Left cardiac atrium (tissue), 4 donors: ENCODE measurements around the gene SLC22A5. TPM values are rescaled to one million over a fixed set of nuclear protein-coding genes. Genes with fewer than 3 reads are reported as not detected.

Experiments
- ATAC-seq, 2 donors: fragments of 200-7000 bp; cut with Tn5 transposase; one replicate each; pipeline ENCODE4 v1.9.1; 2020; ENCODE audit warnings: mild to moderate bottlenecking in 2 of 2, moderate library complexity in 2 of 2
- DNase-seq: peaks from one replicate; pipeline ENCODE4 v3.0.0-alpha.2; 2020
- intact Hi-C, 2 donors: fragments of 100-400 bp; cut with DNase I; formaldehyde crosslinking; loops; one replicate each; pipeline versions ENCODE4 v1.14.1 to v1.15.1; 2022 to 2023
- total RNA-seq, 2 donors: library from RNA; stranded (reverse); fragmentation: NEBNext Ultra II Directional; extraction: Animal tissue kit (Norgen Biotek cat#: 25700); gene quantifications; one replicate each; pipeline ENCODE4 v1.2.1, GENCODE V29; 2021
- donor health status: DM: no; HTN: yes; CAD: no.
- donor health status: DM: no; HTN: yes; CAD: no; lungs with severe emphysema.
- donor health status: DM: yes; HTN: yes; CAD: no.
- donor health status: Dilated cardiomyopathy.

The SLC22A5 gene
- total RNA-seq, 2 donors from 2014 or later: 7.9 to 15.3 TPM

GRCh38 chr5:132363431-132364112, 5.9 kb upstream of the SLC22A5 start:
- intact Hi-C loops: loop anchor here in 1 of 2 donors (2.0 to 10.0 kb wide), 2 partner anchors 69 to 179 kb away; partner anchors contain the start of gene SLC22A4
- ATAC-seq (peak; percentile 77 to 90), DNase-seq (peak; percentile 59)

GRCh38 chr5:132364319-132364718, 5.2 kb upstream of the SLC22A5 start:
- no peak for DNase-seq
- intact Hi-C loops: loop anchor here in 1 of 2 donors (10.0 kb wide), 1 partner anchor 180 kb away; no protein-coding TSS in a partner anchor
- peak; percentile 87 for ATAC-seq

- intact Hi-C loops: loop anchor here in 1 of 2 donors (10.0 kb wide), 1 partner anchor 180 kb away; no protein-coding TSS in a partner anchor
Measured at GRCh38 chr5:132365213-132365612, 4.3 kb upstream of the SLC22A5 start.

GRCh38 chr5:132368186-132368585, 1.3 kb upstream of the SLC22A5 start:
- intact Hi-C loops: loop anchor here in 1 of 2 donors (10.0 kb wide), 1 partner anchor 183 kb away; no protein-coding TSS in a partner anchor
- DNase-seq (no peak), ATAC-seq (no peak)

More at GRCh38 chr5:132365213-132365612, 4.3 kb upstream of the SLC22A5 start:
- ATAC-seq (peak in 1 of 2 donors; percentile 52), DNase-seq (no peak)

- DNase-seq: no peak
- intact Hi-C loops: loop anchor here in 1 of 2 donors (10.0 kb wide), 1 partner anchor 184 kb away; no protein-coding TSS in a partner anchor
- ATAC-seq: no peak
Measured at GRCh38 chr5:132369007-132369473, 470 bp upstream of the SLC22A5 start.

- peak; percentile 34 for DNase-seq
- intact Hi-C loops: loop anchor here in 1 of 2 donors (10.0 kb wide), 2 partner anchors 76 to 454 kb away; partner anchors contain the start of gene SLC22A4
- ATAC-seq: peak; percentile 2 to 19
Measured at GRCh38 chr5:132370181-132370970, 866 bp downstream of the SLC22A5 start.

GRCh38 chr5:132370971-132371602, 1.6 kb downstream of the SLC22A5 start:
- ATAC-seq: peak in 1 of 2 donors; percentile 21
- peak; percentile 48 for DNase-seq
- intact Hi-C loops: loop anchor here in 1 of 2 donors (10.0 kb wide), 2 partner anchors 76 to 454 kb away; partner anchors contain the start of gene SLC22A4

GRCh38 chr5:132371603-132371994, 2.1 kb downstream of the SLC22A5 start:
- peak; percentile 25 for DNase-seq
- intact Hi-C loops: loop anchor here in 1 of 2 donors (10.0 kb wide), 2 partner anchors 77 to 453 kb away; partner anchors contain the start of gene SLC22A4
- no peak for ATAC-seq

- intact Hi-C loops: loop anchor here in 1 of 2 donors (10.0 kb wide), 2 partner anchors 77 to 453 kb away; partner anchors contain the start of gene SLC22A4
- ATAC-seq (no peak), DNase-seq (no peak)
Measured at GRCh38 chr5:132372127-132372526, 2.6 kb downstream of the SLC22A5 start.

GRCh38 chr5:132372542-132372941, 3.0 kb downstream of the SLC22A5 start:
- DNase-seq (no peak), ATAC-seq (no peak)
- intact Hi-C loops: loop anchor here in 1 of 2 donors (10.0 kb wide), 2 partner anchors 78 to 452 kb away; partner anchors contain the start of gene SLC22A4

- intact Hi-C loops: loop anchor here in 1 of 2 donors (10.0 kb wide), 2 partner anchors 81 to 449 kb away; partner anchors contain the start of gene SLC22A4
- DNase-seq (no peak), ATAC-seq (no peak)
Measured at GRCh38 chr5:132375957-132376356, 6.4 kb downstream of the SLC22A5 start.

GRCh38 chr5:132376694-132377641, 7.5 kb downstream of the SLC22A5 start:
- intact Hi-C loops: loop anchor here in 1 of 2 donors (10.0 kb wide), 2 partner anchors 82 to 448 kb away; partner anchors contain the start of gene SLC22A4
- peak in 1 of 2 donors; percentile 11 for ATAC-seq
- DNase-seq: no peak

GRCh38 chr5:132377738-132378137, 8.2 kb downstream of the SLC22A5 start:
- ATAC-seq: no peak
- intact Hi-C loops: loop anchor here in 1 of 2 donors (10.0 kb wide), 2 partner anchors 83 to 447 kb away; partner anchors contain the start of gene SLC22A4

GRCh38 chr5:132378580-132378979, 9.1 kb downstream of the SLC22A5 start:
- intact Hi-C loops: loop anchor here in 1 of 2 donors (10.0 kb wide), 2 partner anchors 84 to 446 kb away; partner anchors contain the start of gene SLC22A4

More at GRCh38 chr5:132377738-132378137, 8.2 kb downstream of the SLC22A5 start:
- no peak for DNase-seq

GRCh38 chr5:132380047-132380446, 10.5 kb downstream of the SLC22A5 start:
- intact Hi-C loops: loop anchor here in 1 of 2 donors (5.0 kb wide), 1 partner anchor 442 kb away; no protein-coding TSS in a partner anchor
- no peak for ATAC-seq
- DNase-seq: no peak

More at GRCh38 chr5:132378580-132378979, 9.1 kb downstream of the SLC22A5 start:
- DNase-seq: no peak
- ATAC-seq: no peak

GRCh38 chr5:132380741-132381140, 11.2 kb downstream of the SLC22A5 start:
- ATAC-seq (no peak), DNase-seq (no peak)
- intact Hi-C loops: loop anchor here in 1 of 2 donors (5.0 kb wide), 1 partner anchor 442 kb away; no protein-coding TSS in a partner anchor

- ATAC-seq (no peak), DNase-seq (no peak)
- intact Hi-C loops: loop anchor here in 1 of 2 donors (5.0 kb wide), 1 partner anchor 441 kb away; no protein-coding TSS in a partner anchor
Measured at GRCh38 chr5:132381614-132382013, 12.1 kb downstream of the SLC22A5 start.
